Fibroblast of the aortic adventitia (primary cell): ENCODE measurements around the gene CUL1. TPM values are rescaled to one million over a fixed set of nuclear protein-coding genes. Genes with fewer than 3 reads are reported as not detected.
A peak's percentile ranks its signal among the peaks of the same experiment; 100 is the strongest.

Experiments used
- DNase-seq: peaks from one replicate; pipeline ENCODE4 v3.0.0-alpha.2; 2010; ENCODE audit warnings: low read depth
- H3K4me3 ChIP-seq: 2 replicates; pipeline ENCODE4 v1.5.1; 2011; ENCODE audit warnings: low read depth, mild to moderate bottlenecking, control low read depth, low read length, moderate library complexity
- total RNA-seq: library from RNA; depleted of rRNA; stranded (reverse); fragments of >200 nt; gene quantifications from 2 replicates; pipeline ENCODE4 v1.2.3, GENCODE V29; 2012; ENCODE audit warnings: low replicate concordance
- TF ChIP-seq, protein P1 (sequence below): IDR thresholded peaks from 2 replicates; pipeline ENCODE4 v1.5.1; 2011; ENCODE audit warnings: mild to moderate bottlenecking, low read length, control low read depth, inconsistent platforms; ENCODE audit not compliant: insufficient read depth

CUL1 gene
- total RNA-seq, 1 donor: 49.0 TPM

DNA sequence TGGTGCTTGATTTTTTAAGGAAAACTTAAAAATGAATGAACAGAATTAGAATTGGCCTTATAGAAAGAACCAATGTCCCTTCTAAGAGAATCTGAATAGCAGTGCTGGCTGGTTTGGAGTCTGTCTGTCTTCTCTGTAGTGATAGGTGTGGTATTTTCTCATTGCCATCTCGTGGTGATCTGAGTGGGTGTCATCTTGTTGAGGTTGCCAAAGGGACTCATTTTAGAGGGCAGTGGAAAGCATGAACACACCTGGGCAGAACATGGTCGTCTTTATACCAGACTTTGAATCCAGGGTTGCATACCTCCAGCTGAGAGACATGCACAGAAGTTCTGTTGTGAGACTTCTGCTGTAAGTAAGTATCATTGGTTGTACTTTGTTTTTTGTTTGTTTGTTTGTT lies 15.8 kb downstream of the CUL1 start:
- TF ChIP-seq, protein P1, sequence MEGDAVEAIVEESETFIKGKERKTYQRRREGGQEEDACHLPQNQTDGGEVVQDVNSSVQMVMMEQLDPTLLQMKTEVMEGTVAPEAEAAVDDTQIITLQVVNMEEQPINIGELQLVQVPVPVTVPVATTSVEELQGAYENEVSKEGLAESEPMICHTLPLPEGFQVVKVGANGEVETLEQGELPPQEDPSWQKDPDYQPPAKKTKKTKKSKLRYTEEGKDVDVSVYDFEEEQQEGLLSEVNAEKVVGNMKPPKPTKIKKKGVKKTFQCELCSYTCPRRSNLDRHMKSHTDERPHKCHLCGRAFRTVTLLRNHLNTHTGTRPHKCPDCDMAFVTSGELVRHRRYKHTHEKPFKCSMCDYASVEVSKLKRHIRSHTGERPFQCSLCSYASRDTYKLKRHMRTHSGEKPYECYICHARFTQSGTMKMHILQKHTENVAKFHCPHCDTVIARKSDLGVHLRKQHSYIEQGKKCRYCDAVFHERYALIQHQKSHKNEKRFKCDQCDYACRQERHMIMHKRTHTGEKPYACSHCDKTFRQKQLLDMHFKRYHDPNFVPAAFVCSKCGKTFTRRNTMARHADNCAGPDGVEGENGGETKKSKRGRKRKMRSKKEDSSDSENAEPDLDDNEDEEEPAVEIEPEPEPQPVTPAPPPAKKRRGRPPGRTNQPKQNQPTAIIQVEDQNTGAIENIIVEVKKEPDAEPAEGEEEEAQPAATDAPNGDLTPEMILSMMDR: no peak
- no peak overlapping the region for H3K4me3 ChIP-seq
- no peak for DNase-seq

DNA sequence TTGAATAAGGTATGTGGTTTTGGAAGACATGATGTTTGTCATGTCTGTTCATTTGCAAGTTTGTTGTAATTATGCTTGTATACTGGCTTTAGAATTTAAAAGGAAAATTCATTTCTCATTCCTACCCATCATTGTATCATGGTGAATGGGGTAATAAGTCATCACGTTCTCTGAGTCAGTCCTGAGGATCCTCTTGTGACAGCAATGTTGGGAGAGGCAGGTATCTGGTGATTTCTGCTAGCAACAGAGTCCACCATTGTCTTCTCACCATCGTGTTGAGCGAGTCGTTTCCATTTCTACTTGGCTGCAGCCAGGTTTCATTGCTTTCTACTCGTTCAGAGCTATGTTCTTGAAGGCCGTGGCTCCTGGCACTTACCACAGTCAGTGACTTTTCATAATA lies 16.3 kb downstream of the CUL1 start:
- TF ChIP-seq, protein P1: no peak
- no peak for DNase-seq
- H3K4me3 ChIP-seq: no peak overlapping the region

DNA sequence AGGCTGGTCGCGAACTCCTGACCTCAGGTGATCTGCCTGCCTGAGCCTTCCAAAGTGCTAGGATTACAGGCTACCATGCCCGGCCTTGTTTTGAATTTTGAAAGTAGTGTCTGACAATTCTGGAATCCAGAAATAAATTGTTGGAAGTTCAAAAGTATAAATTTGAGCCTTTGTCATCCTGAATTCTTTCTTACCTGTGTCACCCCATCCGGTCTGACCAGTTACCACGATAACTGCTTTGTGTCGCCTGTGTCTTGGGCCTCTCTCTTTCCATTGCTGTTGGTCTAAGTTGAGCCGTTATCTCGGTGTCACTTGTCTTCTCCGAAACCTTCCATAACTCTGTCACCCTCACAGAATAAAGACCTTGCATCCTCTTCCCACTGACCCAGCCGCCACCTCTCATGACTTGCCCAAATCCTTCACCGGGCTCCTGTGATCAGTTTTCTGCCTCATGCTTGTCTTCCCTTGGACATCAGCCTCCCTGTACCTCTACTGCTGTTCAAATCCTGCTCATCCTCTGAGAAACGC lies 18.6 kb downstream of the CUL1 start:
- DNase-seq: no peak
- TF ChIP-seq, protein P1: no peak
- H3K4me3 ChIP-seq: no peak overlapping the region

DNA sequence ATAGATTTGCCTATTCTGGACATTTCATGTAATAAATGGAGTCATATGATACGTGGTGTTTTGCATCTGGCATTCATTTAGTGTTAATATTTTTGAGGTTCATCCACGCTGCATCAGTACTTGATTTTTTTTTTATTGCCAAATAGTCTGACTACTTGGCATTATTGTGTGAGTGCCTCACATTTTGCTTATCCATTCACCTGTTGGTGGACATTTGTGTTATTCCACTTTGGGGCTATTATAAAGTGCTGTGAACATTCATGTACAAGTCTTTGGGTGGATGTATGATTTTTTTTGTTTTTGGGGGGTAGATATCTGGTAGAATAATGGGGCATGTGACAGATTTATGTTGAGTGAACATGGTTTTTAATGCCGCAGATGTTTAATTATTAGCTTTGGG lies 19.7 kb downstream of the CUL1 start:
- no peak for DNase-seq
- TF ChIP-seq, protein P1: no peak

DNA sequence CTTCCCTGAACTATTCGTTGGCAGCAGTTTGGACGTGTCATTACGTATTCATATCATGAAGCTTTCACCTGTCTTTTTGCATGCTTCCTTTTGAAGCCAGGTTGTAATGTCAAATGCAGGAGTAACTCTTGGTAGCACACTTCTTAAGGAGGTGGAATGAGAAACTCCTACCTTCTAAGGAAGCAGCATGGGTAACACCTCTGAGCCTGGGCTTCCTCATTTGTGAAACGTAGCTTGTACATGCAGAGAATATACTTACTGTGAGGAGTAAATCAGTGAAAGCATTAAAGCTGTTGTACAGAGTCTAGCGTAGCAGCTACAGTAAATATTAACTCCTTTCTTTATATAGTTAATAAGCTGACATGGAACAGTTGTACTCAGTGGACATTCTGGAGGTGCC lies 21.1 kb downstream of the CUL1 start:
- TF ChIP-seq, protein P1: no peak
- H3K4me3 ChIP-seq: no peak overlapping the region
- no peak for DNase-seq

More for the DNA sequence above, 19.7 kb downstream of the CUL1 start:
- H3K4me3 ChIP-seq: no peak overlapping the region

DNA sequence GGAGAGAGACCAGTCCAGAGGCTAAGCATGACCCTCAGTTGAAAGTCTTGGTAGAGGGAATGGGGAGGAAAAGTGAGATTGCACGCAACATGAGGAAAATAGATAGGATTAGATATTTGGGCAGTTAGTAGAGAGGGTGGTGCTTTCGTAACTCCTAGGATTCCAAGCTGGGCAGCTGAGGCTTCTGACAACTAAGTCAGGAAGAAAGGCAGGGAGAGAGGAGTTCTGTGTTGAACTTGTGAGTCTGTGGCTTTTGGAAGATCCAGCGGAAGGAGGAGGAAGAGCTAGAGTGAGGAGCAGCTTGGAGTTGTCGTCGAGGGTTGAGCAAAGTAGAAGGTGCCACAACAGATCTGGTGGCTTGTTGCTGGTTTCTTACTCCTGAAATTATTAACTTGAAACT lies 21.8 kb downstream of the CUL1 start:
- peak; percentile 34 for DNase-seq
- H3K4me3 ChIP-seq: no peak overlapping the region
- TF ChIP-seq, protein P1: no peak

DNA sequence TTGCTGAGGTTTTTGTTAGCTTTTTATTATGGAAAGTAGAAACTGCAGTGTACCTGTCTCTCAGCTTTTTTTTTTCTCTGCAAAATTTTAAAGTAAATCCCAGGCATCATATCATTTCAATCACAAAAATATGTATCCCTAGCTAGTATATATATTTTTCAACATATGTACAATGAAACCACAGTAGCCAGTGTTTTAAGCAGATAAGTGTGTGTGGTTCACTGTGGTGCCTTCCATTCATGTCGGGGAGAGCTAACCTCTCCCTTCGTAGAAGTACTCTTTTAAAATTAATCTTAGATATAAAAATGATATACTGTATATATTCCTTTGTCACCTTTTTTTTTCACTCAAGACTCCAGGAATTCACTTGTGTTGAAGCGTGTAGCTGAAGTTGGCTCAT lies 22.7 kb downstream of the CUL1 start:
- H3K4me3 ChIP-seq: no peak overlapping the region
- TF ChIP-seq, protein P1: no peak
- no peak for DNase-seq
